Measurements from ENCODE around the gene TP53RK. TPM values are rescaled to one million over a fixed set of nuclear protein-coding genes. Genes with fewer than 3 reads are reported as not detected.
A peak's percentile ranks its signal among the peaks of the same experiment; 100 is the strongest.

Gene TP53RK
- total RNA-seq, 5 donors from 2014 or later (not counting 1 experiment from before 2014, with no cell fraction given): 5.8 to 23.2 (median 21.9) TPM

DNA sequence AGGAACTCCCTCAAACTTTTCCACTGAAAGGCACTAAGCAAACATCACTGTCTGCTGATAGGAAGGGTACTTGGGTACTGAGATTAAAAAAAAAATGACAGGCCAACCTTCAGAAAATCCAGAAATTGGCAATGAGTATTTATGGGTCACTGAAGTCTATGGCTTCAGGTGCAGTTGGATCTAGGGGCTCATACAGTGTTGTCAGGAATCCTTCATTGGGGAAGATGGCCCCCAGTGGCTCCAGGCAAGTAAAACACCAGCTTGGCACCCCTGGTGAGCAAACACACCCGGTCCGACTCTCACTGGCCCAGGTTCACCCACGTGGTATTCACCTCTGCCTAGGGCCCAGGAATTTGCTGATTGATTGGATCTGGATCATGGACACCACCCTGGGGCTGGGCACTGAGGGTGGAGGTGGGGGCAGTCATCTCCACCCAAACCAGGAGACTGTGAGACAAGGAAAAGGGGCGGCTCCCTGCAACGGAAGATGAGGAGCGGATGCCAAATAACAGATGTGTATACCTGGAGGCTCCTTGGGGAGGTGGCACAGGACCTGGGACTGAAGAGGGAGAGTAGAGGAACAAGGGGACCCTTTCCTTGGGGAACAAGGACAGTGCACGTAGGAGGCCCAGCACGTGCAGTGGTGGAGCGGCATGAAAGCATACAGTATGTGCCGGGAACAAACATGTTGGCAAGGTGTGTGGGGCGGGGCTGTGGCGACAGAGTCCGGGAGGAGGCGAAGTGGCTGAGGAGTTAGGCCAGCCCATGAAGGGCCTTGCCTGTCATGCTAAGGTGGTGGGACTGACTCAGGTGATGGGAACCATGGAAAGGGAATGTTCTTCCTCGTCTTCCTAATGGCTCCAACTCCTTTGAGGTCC, 25.0 kb upstream of the TP53RK start:
- WGBS (ENCODE audit: insufficient coverage): 80% methylated on average over 11 of the region's 15 CpGs
- Histone ChIP-seq H3K27me3 (replicated peaks in 1 of 2; ENCODE audit: control insufficient read depth in 2 of 2, extremely low read depth in 1 of 2, insufficient read depth in 2 of 2, low read length in 1 of 2) (peaks cover 0 to 50% of the 10 kb centered on the region in 2 experiments), H3K27ac (ENCODE audit: low read length) (no peak overlapping the region), H3K36me3 (ENCODE audit: control insufficient read depth in 2 of 2, extremely low read depth in 1 of 2, insufficient read depth in 1 of 2, low read length in 1 of 2) (no peaks in the 10 kb centered on the region), H3K4me3 (ENCODE audit: control insufficient read depth in 1 of 2, extremely low read depth in 1 of 2, low read length in 1 of 2) (no peak overlapping the region), H3K4me1 (ENCODE audit: control insufficient read depth in 1 of 2, extremely low read depth in 1 of 2, insufficient read depth in 2 of 2, low read length in 2 of 2) (peaks cover 0 to 5% of the 10 kb centered on the region in 2 experiments), H3K9me3 (no peaks in the 10 kb centered on the region)
- Mint-ChIP-seq H3K4me1 (peaks cover 8 to 9% (median 9%) of the 10 kb centered on the region in 3 donors), H3K36me3 (no peaks in the 10 kb centered on the region), H3K27ac (no peak overlapping the region), H3K9me3 (no peaks in the 10 kb centered on the region), H3K27me3 (peaks cover 42 to 65% of the 10 kb centered on the region in 2 donors), H3K4me3 (no peak overlapping the region)
- no peak for DNase-seq
- ChIA-PET POLR2A (no interaction called here), CTCF (no interaction called here)
- no peak for ATAC-seq (replicated peaks in 1 of 4)

DNA sequence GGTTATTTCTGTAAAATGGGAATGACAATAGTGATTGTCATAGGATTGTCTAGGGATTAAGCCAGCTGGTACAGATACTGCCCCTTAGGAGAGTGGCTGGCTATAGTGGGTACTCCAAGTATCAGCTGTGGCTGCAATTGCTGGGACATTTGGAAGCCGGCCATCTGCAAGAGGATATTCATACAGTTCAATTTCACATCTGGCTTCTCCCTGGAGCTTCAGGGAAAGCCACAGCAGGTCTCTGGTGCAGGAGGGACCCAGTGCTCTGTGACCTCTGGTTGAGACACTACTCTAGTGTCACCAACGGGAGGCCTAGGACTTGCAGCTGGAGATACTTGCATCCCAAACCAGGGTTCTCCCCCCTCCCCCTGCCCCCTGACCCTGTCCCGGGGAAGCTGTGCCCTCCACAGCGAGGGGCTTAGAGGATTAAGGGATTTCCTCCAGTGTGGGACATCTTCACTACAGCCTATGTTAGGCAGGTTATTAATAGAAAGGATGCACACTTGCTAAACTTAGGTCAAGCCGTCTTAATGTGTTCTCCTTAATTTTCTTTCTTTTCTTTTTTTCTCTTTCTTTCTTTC, 22.9 kb upstream of the TP53RK start:
- peaks cover 56 to 85% of the 10 kb centered on the region in 2 donors for H3K27me3 Mint-ChIP-seq
- H3K36me3 Mint-ChIP-seq: no peaks in the 10 kb centered on the region
- CTCF ChIA-PET: no interaction called here
- no peak for ATAC-seq (replicated peaks in 1 of 4)
- POLR2A ChIA-PET: no interaction called here
- Histone ChIP-seq H3K36me3 (ENCODE audit: control insufficient read depth in 2 of 2, extremely low read depth in 1 of 2, insufficient read depth in 1 of 2, low read length in 1 of 2) (no peaks in the 10 kb centered on the region), H3K4me3 (ENCODE audit: control insufficient read depth in 1 of 2, extremely low read depth in 1 of 2, low read length in 1 of 2) (no peak overlapping the region), H3K4me1 (ENCODE audit: control insufficient read depth in 1 of 2, extremely low read depth in 1 of 2, insufficient read depth in 2 of 2, low read length in 2 of 2) (peaks cover 0 to 7% of the 10 kb centered on the region in 2 experiments), H3K27me3 (replicated peaks in 1 of 2; ENCODE audit: control insufficient read depth in 2 of 2, extremely low read depth in 1 of 2, insufficient read depth in 2 of 2, low read length in 1 of 2) (peaks cover 0 to 67% of the 10 kb centered on the region in 2 experiments), H3K9me3 (no peaks in the 10 kb centered on the region), H3K27ac (ENCODE audit: low read length) (no peak overlapping the region)
- no peak overlapping the region for H3K27ac Mint-ChIP-seq
- WGBS (ENCODE audit: insufficient coverage): 92% methylated on average over 2 of the region's 5 CpGs
- DNase-seq: no peak
- no peak overlapping the region for H3K4me3 Mint-ChIP-seq
- H3K4me1 Mint-ChIP-seq: peaks cover 13 to 16% (median 13%) of the 10 kb centered on the region in 3 donors
- no peaks in the 10 kb centered on the region for H3K9me3 Mint-ChIP-seq

DNA sequence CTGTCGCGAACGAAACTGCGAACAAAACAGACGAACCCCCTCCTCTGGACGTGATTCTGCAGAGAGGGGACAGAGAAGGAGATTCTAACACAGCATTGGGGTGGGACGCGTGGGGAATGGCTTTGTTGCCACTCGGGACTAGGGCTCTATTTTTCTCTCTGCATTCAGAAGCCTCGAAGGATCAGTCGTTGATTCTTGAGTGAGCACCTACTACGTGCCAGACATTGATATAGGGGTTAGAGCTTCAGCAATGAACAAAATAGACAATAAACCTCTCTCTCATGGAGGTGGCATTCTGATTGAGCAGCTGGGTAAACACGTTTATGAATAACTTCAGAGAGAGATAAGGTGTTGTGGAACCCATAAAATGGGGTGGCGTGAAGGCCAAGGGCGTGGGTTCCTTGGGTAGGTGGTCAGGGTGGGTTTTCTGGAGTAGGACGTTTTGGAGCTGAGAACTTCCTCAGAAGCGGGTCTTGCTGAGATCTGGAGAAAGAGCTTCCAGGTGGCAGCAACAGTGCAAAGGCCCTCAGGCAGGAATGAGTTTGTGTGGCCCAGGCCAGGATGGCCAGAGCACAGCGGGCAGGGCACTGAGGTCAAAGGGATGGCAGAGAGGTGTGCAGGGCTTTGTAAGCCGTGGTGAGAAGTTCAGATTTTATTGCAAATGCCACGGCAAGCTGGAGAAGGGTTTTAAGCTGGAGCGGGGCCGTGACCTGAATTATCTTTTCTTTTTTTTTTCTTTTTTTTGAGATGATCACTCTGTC, 21.1 kb upstream of the TP53RK start:
- DNase-seq: no peak
- no peaks in the 10 kb centered on the region for H3K36me3 Mint-ChIP-seq
- Histone ChIP-seq H3K27ac (ENCODE audit: low read length) (no peak overlapping the region), H3K4me3 (ENCODE audit: control insufficient read depth in 1 of 2, extremely low read depth in 1 of 2, low read length in 1 of 2) (no peak overlapping the region), H3K4me1 (ENCODE audit: control insufficient read depth in 1 of 2, extremely low read depth in 1 of 2, insufficient read depth in 2 of 2, low read length in 2 of 2) (peaks cover 0 to 7% of the 10 kb centered on the region in 2 experiments), H3K27me3 (replicated peaks in 1 of 2; ENCODE audit: control insufficient read depth in 2 of 2, extremely low read depth in 1 of 2, insufficient read depth in 2 of 2, low read length in 1 of 2) (peaks cover 0 to 63% of the 10 kb centered on the region in 2 experiments), H3K36me3 (ENCODE audit: control insufficient read depth in 2 of 2, extremely low read depth in 1 of 2, insufficient read depth in 1 of 2, low read length in 1 of 2) (no peaks in the 10 kb centered on the region), H3K9me3 (no peaks in the 10 kb centered on the region)
- peak overlapping the region in 1 of 2 donors; percentile 5 for H3K27ac Mint-ChIP-seq
- H3K4me1 Mint-ChIP-seq: peaks cover 13 to 16% (median 13%) of the 10 kb centered on the region in 3 donors
- POLR2A ChIA-PET: no interaction called here
- H3K9me3 Mint-ChIP-seq: peaks cover 0 to 10% (median 8%) of the 10 kb centered on the region in 3 donors
- 88% methylated on average over 9 of the region's 22 CpGs for WGBS (ENCODE audit: insufficient coverage)
- H3K4me3 Mint-ChIP-seq: peak overlapping the region; percentile 57 to 80 (median 64)
- ATAC-seq (replicated peaks in 1 of 4): no peak
- CTCF ChIA-PET: no interaction called here
- H3K27me3 Mint-ChIP-seq: peaks cover 63 to 80% of the 10 kb centered on the region in 2 donors

DNA sequence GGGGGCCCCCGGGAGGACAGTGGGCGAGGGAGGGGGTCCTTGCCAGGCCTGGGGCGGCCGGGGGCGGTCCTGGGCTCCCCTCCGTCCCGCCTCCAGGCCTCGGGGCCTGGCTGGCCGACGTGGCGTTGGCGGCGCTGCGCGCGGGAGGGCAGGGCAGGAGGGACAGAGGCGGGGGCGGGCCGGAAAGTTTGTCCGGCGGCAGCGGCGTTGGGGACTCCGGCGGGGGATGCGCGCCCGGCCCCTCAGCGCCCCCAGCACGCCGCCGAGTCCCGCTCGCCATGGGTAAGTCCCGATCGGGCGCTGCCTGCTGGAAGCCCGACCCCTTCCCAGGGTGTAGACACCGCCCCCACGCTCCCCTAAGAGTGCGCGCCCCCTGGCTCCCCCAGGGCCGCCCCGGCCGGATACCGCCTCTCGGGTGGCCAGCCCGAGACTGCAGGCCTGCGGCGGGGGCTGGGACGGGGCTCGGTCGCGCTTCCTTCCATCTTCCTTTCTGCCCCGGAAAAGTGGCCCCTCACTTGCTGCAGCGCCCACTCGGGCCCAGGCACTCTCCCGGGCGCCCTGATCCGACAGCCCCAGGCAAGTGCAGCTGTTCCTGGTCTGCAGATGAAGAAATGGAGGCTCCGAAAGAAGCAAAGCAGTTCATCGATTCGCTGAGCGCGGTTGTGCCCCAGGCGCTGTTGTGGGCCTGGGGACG, 20.4 kb upstream of the TP53RK start, which contains the start of gene SLC2A10:
TSS of gene SLC2A10 (plus strand) at position 191 of the 694 bp plus-strand sequence. CDS start at position 279, 88 bp downstream.
- ChIA-PET POLR2A (no interaction called here), CTCF (no interaction called here)
- no peaks in the 10 kb centered on the region for H3K36me3 ChIP-seq (ENCODE audit: control insufficient read depth in 2 of 2, extremely low read depth in 1 of 2, insufficient read depth in 1 of 2, low read length in 1 of 2)
- 9% methylated on average over 66 of the region's 67 CpGs for WGBS (ENCODE audit: insufficient coverage)
- Mint-ChIP-seq H3K27ac (peak within 1 kb of the TSS in 1 of 2 donors; percentile 53), H3K4me3 (peak within 1 kb of the TSS; percentile 57 to 80 (median 64)), H3K36me3 (no peaks in the 10 kb centered on the region), H3K9me3 (peaks cover 0 to 10% (median 8%) of the 10 kb centered on the region in 3 donors), H3K27me3 (peaks cover 62 to 76% of the 10 kb centered on the region in 2 donors), H3K4me1 (peaks cover 13 to 16% (median 13%) of the 10 kb centered on the region in 3 donors)
- H3K9me3 ChIP-seq: no peaks in the 10 kb centered on the region
- H3K27ac ChIP-seq (ENCODE audit: low read length): no peak within 1 kb of the TSS
- H3K4me3 ChIP-seq (ENCODE audit: control insufficient read depth in 1 of 2, extremely low read depth in 1 of 2, low read length in 1 of 2): no peak within 1 kb of the TSS
- H3K27me3 ChIP-seq (replicated peaks in 1 of 2; ENCODE audit: control insufficient read depth in 2 of 2, extremely low read depth in 1 of 2, insufficient read depth in 2 of 2, low read length in 1 of 2): peaks cover 0 to 59% of the 10 kb centered on the region in 2 experiments
- peak; percentile 43 to 49 (median 47) for ATAC-seq (replicated peaks in 1 of 4)
- H3K4me1 ChIP-seq (ENCODE audit: control insufficient read depth in 1 of 2, extremely low read depth in 1 of 2, insufficient read depth in 2 of 2, low read length in 2 of 2): peaks cover 0 to 7% of the 10 kb centered on the region in 2 experiments
- DNase-seq: peak in 2 of 35 experiments; percentile 0 to 2

DNA sequence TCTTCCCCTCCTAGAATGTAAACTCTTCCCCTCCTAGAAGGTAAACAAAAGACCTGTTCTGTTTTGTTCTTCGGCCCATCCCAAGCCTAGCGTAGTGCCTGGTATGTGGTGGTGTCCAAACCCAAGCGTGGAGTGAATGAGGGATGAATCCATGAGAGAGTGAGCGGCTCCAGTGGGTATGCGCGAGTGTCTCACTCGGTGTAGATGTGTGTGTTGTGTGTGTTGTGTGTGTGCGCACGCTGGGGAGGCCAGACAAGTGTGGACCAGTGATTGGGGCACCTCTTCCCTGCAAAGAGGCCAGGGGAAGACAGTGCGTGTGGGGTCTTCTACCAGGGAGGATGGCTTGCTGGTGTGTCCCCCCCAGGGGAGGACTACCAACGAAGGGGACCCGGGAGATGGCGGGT, 19.8 kb upstream of the TP53RK start:
- H3K4me1 ChIP-seq (ENCODE audit: control insufficient read depth in 1 of 2, extremely low read depth in 1 of 2, insufficient read depth in 2 of 2, low read length in 2 of 2): peaks cover 0 to 7% of the 10 kb centered on the region in 2 experiments
- Mint-ChIP-seq H3K27ac (peak overlapping the region in 1 of 2 donors; percentile 53), H3K4me1 (peaks cover 13 to 16% (median 13%) of the 10 kb centered on the region in 3 donors), H3K4me3 (peak overlapping the region; percentile 35 to 71 (median 47)), H3K27me3 (peaks cover 62 to 74% of the 10 kb centered on the region in 2 donors), H3K36me3 (no peaks in the 10 kb centered on the region), H3K9me3 (peaks cover 0 to 10% (median 8%) of the 10 kb centered on the region in 3 donors)
- no peaks in the 10 kb centered on the region for H3K9me3 ChIP-seq
- no peaks in the 10 kb centered on the region for H3K36me3 ChIP-seq (ENCODE audit: control insufficient read depth in 2 of 2, extremely low read depth in 1 of 2, insufficient read depth in 1 of 2, low read length in 1 of 2)
- no peak overlapping the region for H3K4me3 ChIP-seq (ENCODE audit: control insufficient read depth in 1 of 2, extremely low read depth in 1 of 2, low read length in 1 of 2)
- CTCF ChIA-PET: no interaction called here
- H3K27me3 ChIP-seq (replicated peaks in 1 of 2; ENCODE audit: control insufficient read depth in 2 of 2, extremely low read depth in 1 of 2, insufficient read depth in 2 of 2, low read length in 1 of 2): peaks cover 0 to 53% of the 10 kb centered on the region in 2 experiments
- POLR2A ChIA-PET: no interaction called here
- DNase-seq (no peak), ATAC-seq (replicated peaks in 1 of 4) (no peak)
- no peak overlapping the region for H3K27ac ChIP-seq (ENCODE audit: low read length)
- WGBS (ENCODE audit: insufficient coverage): 78% methylated on average over 12 of the region's 13 CpGs

All from T-cell (primary cell).